ENCODE data around the gene DOCK11.

- TF ChIP-seq EZH2 (IDR thresholded peaks at IDR 0.05; ENCODE audit: borderline replicate concordance, low read depth, low read length, severe bottlenecking) (no peak), POLR2A (IDR thresholded peaks at IDR 0.05; ENCODE audit: low read depth, low read length) (no peak), CTCF (IDR thresholded peaks at IDR 0.05; ENCODE audit: extremely low read depth in 1 of 2, insufficient read depth in 1 of 2, low read depth in 1 of 2, low read length in 2 of 2) (no peak), POLR2AphosphoS5 (IDR thresholded peaks at IDR 0.05; ENCODE audit: insufficient read depth, low read depth, low read length) (no peak), GATA2 (IDR thresholded peaks at IDR 0.05; ENCODE audit: insufficient read depth, insufficient read length, low read depth, low read length) (no peak), MYC (IDR thresholded peaks at IDR 0.05; ENCODE audit: low read depth, low read length) (no peak)
Observed at GRCh38 chrX:118513120-118513898, 17.7 kb downstream of the DOCK11 start.
